Nucleus accumbens (tissue), 56 donors: ENCODE measurements around the gene FHOD3.
A peak's percentile ranks its signal among the peaks of the same experiment; 100 is the strongest.

ENCODE experiments used
- DNase-seq, 56 donors: peaks; one replicate each; lab custom pipeline; 2025; lab: John Stamatoyannopoulos, UW

The FHOD3 gene

GRCh38 chr18:36828157-36828629, 530.7 kb downstream of the FHOD3 start:
- peak in 25 of 56 donors; percentile 15 to 71 (median 41) for DNase-seq

- peak; percentile 46 to 91 (median 82) for DNase-seq
Measured at GRCh38 chr18:36828630-36829361, 531.3 kb downstream of the FHOD3 start, which contains the start of the genes KIAA1328 and TPGS2. KIAA1328 (plus strand) TSS chr18:36829127; CDS start chr18:36829139, 12 bp downstream. TPGS2 (minus strand) TSS chr18:36829002; CDS start chr18:36828767, 235 bp downstream.
